Neuronal stem cell (in vitro differentiated cells): Measurements from ENCODE around the gene ZFP1. TPM values are rescaled to one million over a fixed set of nuclear protein-coding genes. Genes with fewer than 3 reads are reported as not detected.
A peak's percentile ranks its signal among the peaks of the same experiment; 100 is the strongest.

Experiments
- DNase-seq: peaks from one replicate; pipeline ENCODE4 v3.0.0-alpha.2; 2013; ENCODE audit warnings: low spot score
- H2AFZ ChIP-seq: one replicate; pipeline ENCODE4 v1.6.1; 2013; ENCODE audit warnings: mild to moderate bottlenecking, low read length, inconsistent platforms
- H2AK5ac ChIP-seq: 2 replicates; pipeline ENCODE4 v1.6.1; 2013; ENCODE audit warnings: low read depth, mild to moderate bottlenecking, inconsistent platforms, low read length, moderate library complexity, mixed read lengths
- H2BK120ac ChIP-seq: 2 replicates; pipeline ENCODE4 v1.6.1; 2013; ENCODE audit warnings: low read depth, mild to moderate bottlenecking, inconsistent platforms, low read length, moderate library complexity, mixed read lengths
- H2BK12ac ChIP-seq: one replicate; pipeline ENCODE4 v1.6.1; 2013; ENCODE audit warnings: low read length, inconsistent platforms
- H2BK15ac ChIP-seq: 2 replicates; pipeline ENCODE4 v1.6.1; 2013; ENCODE audit warnings: mild to moderate bottlenecking, low read length, inconsistent platforms, mixed read lengths
- H2BK5ac ChIP-seq: one replicate; pipeline ENCODE4 v1.6.1; 2013; ENCODE audit warnings: inconsistent platforms, mild to moderate bottlenecking, low read length, moderate library complexity
- H3K14ac ChIP-seq: one replicate; pipeline ENCODE4 v1.6.1; 2013; ENCODE audit warnings: low read length, inconsistent platforms
- H3K18ac ChIP-seq: 2 replicates; pipeline ENCODE4 v1.6.1; 2013; ENCODE audit warnings: low read length, inconsistent platforms
- H3K23ac ChIP-seq: 2 replicates; pipeline ENCODE4 v1.6.1; 2013; ENCODE audit warnings: low read depth, mild to moderate bottlenecking, mixed read lengths, low read length, inconsistent platforms; ENCODE audit not compliant: poor library complexity
- H3K27ac ChIP-seq: replicated peaks from 3 replicates; pipeline ENCODE4 v1.5.1; 2013; ENCODE audit warnings: low read length, inconsistent platforms
- H3K27me3 ChIP-seq, 3 experiments: 2 replicates each; pipeline ENCODE4 v1.6.1; 2013; ENCODE audit warnings: low read length in 3 of 3, mild to moderate bottlenecking in 2 of 3, inconsistent platforms in 1 of 3, low read depth in 1 of 3, mixed read lengths in 1 of 3, moderate library complexity in 1 of 3; ENCODE audit not compliant: control insufficient read depth in 3 of 3, insufficient read depth in 3 of 3
- H3K36me3 ChIP-seq, 2 donors: replicated peaks in 1 of 2; 2 replicates each; pipeline ENCODE4 v1.6.1; 2013; ENCODE audit warnings: low read length in 2 of 2; ENCODE audit not compliant: control insufficient read depth in 2 of 2, insufficient read depth in 2 of 2
- H3K4ac ChIP-seq: 2 replicates; pipeline ENCODE4 v1.6.1; 2013; ENCODE audit warnings: inconsistent platforms, mild to moderate bottlenecking, low read length, moderate library complexity
- H3K4me1 ChIP-seq, 2 donors: 1 replicate in 1 of 2; 2 replicates in 1 of 2; pipeline ENCODE4 v1.6.1; 2013; ENCODE audit warnings: low read length in 2 of 2, low read depth in 1 of 2; ENCODE audit not compliant: control insufficient read depth in 2 of 2, insufficient read depth in 1 of 2
- H3K4me2 ChIP-seq: one replicate; pipeline ENCODE4 v1.6.1; 2013; ENCODE audit warnings: mild to moderate bottlenecking, low read length, inconsistent platforms; ENCODE audit not compliant: insufficient read depth, poor library complexity, severe bottlenecking
- H3K4me3 ChIP-seq, 2 donors: 2 replicates each; pipeline ENCODE4 v1.5.1; 2013; ENCODE audit warnings: low read length in 2 of 2, mild to moderate bottlenecking in 2 of 2, inconsistent platforms in 1 of 2, moderate library complexity in 1 of 2
- H3K79me1 ChIP-seq: one replicate; pipeline ENCODE4 v1.6.1; 2013; ENCODE audit warnings: low read depth, mild to moderate bottlenecking, inconsistent platforms, low read length, moderate library complexity
- H3K9ac ChIP-seq: one replicate; pipeline ENCODE4 v1.6.1; 2013; ENCODE audit warnings: mild to moderate bottlenecking, low read depth, low read length, inconsistent platforms; ENCODE audit not compliant: poor library complexity
- H3K9me3 ChIP-seq, 2 donors: replicated peaks in 1 of 2; 2 replicates each; pipeline versions ENCODE3 to v1.6.1; 2013; ENCODE audit warnings: low read length in 2 of 2, mild to moderate bottlenecking in 2 of 2, inconsistent platforms in 1 of 2, low read depth in 1 of 2, mixed read lengths in 1 of 2, moderate library complexity in 1 of 2; ENCODE audit not compliant: control insufficient read depth in 2 of 2, insufficient read depth in 1 of 2
- H4K8ac ChIP-seq: one replicate; pipeline ENCODE4 v1.6.1; 2013; ENCODE audit warnings: low read depth, mild to moderate bottlenecking, inconsistent platforms, low read length, moderate library complexity
- H4K91ac ChIP-seq: one replicate; pipeline ENCODE4 v1.6.1; 2013; ENCODE audit warnings: low read length, low read depth, mild to moderate bottlenecking, inconsistent platforms; ENCODE audit not compliant: poor library complexity
- WGBS, 2 donors: extraction: QIAGEN DNeasy Blood & Tissue Kit; methylation state at CpG; one replicate each; pipeline ENCODE4 v1.1.7; 2013; ENCODE audit warnings: missing lambda C conversion rate in 2 of 2, mixed read lengths in 1 of 2; ENCODE audit not compliant: insufficient read length in 2 of 2, insufficient replicate concordance in 1 of 2; ENCODE audit errors: extremely low coverage in 2 of 2; 5-methylcytosine and 5-hydroxymethylcytosine counted together
- polyA plus RNA-seq, 2 experiments: library from polyadenylated mRNA; stranded (reverse); fragments of 200-250 nt; gene quantifications; one replicate each; pipeline ENCODE4 v1.2.3, GENCODE V29; 2013

Gene ZFP1
- 14.4 TPM for polyA plus RNA-seq (2013, experiment 1 of 2)
- 14.3 TPM for polyA plus RNA-seq (2013, experiment 2 of 2)

DNA sequence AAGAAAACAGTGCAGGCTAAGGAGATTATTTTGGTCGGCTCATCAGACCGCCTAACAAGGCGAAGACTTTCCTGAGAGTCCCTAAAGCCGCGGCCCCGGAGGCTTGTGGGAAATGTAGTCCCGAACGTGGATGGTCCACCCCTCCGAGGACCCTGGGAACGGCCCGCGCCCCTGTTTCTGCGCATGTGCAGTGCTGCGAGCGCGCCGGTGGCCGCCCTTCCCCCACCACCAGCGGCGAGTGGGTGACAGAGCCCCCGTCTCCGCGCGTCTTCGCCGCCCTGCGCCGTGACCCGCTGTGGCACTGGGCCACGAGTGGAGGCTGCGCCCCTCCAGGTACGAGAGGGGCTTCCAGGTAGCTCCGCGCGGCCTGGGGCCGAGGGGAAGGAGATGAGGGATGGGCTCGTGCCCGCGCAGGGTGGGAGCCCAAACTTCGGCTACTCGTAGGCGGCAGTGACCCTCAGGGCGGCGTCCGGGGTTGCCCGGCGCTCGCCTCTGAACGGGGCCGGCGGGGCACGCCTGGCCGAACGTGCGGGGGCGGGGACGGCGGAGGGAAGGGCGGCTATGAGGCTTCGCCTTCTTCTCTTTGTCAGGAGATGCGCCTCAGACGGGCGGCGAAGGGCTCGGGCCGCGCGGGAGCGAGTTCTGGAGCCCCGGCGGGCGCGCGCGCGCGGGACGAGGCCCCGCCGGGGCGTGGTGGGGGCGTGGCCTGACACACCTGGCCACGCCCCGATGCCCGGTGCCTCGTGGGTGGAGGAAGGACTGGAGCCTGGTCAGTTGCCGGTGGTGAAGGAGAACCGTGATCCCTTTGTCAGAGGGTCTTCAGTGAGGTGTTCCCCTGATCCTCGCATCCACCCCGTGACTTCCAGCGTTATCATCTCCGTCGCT, at the start of gene ZFP1:
Gene ZFP1, plus strand, starts transcription at position 214 of the 885 bp plus-strand sequence. CDS start 4,428 bp downstream, outside the sequence.
- Histone ChIP-seq H3K4me1 (no peaks in the 10 kb centered on the region), H2AFZ (peak within 1 kb of the TSS; percentile 100), H3K23ac (peak within 1 kb of the TSS; percentile 93), H2AK5ac (no peak within 1 kb of the TSS), H3K14ac (peak within 1 kb of the TSS; percentile 59), H3K4ac (peak within 1 kb of the TSS; percentile 41), H3K27me3 (no peaks in the 10 kb centered on the region), H4K91ac (no peak within 1 kb of the TSS), H3K9me3 (peaks cover 10 to 50% of the 10 kb centered on the region in 2 donors), H2BK12ac (no peak within 1 kb of the TSS), H3K9ac (peak within 1 kb of the TSS; percentile 99), H3K18ac (peak within 1 kb of the TSS; percentile 99), H3K4me2 (peak within 1 kb of the TSS; percentile 53), H2BK15ac (peak within 1 kb of the TSS; percentile 94), H3K36me3 (peaks cover 7 to 18% of the 10 kb centered on the region in 2 donors), H3K27ac (peak within 1 kb of the TSS; percentile 96), H2BK120ac (peak within 1 kb of the TSS; percentile 98), H2BK5ac (peak within 1 kb of the TSS; percentile 96), H3K79me1 (peaks cover 3% of the 10 kb centered on the region), H4K8ac (no peak within 1 kb of the TSS), H3K4me3 (peak within 1 kb of the TSS; percentile 86 to 99)
- DNase-seq = peak; percentile 93
- no CpG with 5 or more reads among the region's 93 CpGs for WGBS, 2 donors

DNA sequence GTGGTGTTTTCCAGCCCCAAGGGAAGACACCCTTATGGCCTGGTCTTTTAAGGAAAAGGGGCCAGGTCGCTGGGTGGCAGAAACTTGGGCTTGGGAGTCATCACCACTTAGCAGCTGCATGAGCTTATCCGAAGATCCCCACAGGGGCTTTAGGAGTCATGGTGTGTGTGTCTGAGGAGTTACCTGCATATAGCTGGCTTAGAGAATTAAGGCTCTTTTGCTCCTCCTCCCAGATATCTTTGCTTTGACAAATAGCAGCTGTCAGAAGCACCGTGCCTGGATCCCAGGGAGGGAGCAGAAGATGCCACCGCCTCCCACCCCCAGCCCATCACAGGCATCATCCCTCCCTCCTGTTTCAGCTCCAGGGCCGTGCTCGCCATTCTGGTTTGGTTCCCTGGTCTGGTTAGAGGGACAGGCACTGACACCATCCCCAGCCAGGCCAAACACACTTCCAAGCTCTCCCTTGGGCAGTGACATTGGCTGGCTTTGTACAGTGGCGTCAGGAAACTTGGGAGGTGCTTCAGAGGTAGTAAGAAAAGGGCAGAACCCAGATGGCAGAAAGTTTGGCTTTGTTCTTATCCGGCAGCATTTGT, 49.2 kb upstream of the ZFP1 start:
- no peak overlapping the region for H2BK12ac ChIP-seq
- no peak overlapping the region for H2BK5ac ChIP-seq
- H3K4me3 ChIP-seq = no peak overlapping the region
- H2BK120ac ChIP-seq = no peak overlapping the region
- H3K23ac ChIP-seq = no peak overlapping the region
- peaks cover 5% of the 10 kb centered on the region for H3K79me1 ChIP-seq
- no peak overlapping the region for H2BK15ac ChIP-seq
- DNase-seq = no peak
- H3K18ac ChIP-seq = no peak overlapping the region
- no peak overlapping the region for H2AK5ac ChIP-seq
- peak overlapping the region; percentile 50 for H3K9ac ChIP-seq
- no peak overlapping the region for H2AFZ ChIP-seq
- no peak overlapping the region for H3K27ac ChIP-seq
- H3K4ac ChIP-seq = no peak overlapping the region
- H3K9me3 ChIP-seq = peaks cover 0 to 3% of the 10 kb centered on the region in 2 donors
- H4K91ac ChIP-seq = no peak overlapping the region
- H3K36me3 ChIP-seq = peaks cover 7 to 34% of the 10 kb centered on the region in 2 donors
- no CpG with 5 or more reads among the region's 8 CpGs for WGBS, 2 donors
- H4K8ac ChIP-seq = no peak overlapping the region
- H3K27me3 ChIP-seq = no peaks in the 10 kb centered on the region
- H3K4me1 ChIP-seq = peaks cover 3 to 16% of the 10 kb centered on the region in 2 donors
- H3K14ac ChIP-seq = no peak overlapping the region
- H3K4me2 ChIP-seq = no peak overlapping the region

DNA sequence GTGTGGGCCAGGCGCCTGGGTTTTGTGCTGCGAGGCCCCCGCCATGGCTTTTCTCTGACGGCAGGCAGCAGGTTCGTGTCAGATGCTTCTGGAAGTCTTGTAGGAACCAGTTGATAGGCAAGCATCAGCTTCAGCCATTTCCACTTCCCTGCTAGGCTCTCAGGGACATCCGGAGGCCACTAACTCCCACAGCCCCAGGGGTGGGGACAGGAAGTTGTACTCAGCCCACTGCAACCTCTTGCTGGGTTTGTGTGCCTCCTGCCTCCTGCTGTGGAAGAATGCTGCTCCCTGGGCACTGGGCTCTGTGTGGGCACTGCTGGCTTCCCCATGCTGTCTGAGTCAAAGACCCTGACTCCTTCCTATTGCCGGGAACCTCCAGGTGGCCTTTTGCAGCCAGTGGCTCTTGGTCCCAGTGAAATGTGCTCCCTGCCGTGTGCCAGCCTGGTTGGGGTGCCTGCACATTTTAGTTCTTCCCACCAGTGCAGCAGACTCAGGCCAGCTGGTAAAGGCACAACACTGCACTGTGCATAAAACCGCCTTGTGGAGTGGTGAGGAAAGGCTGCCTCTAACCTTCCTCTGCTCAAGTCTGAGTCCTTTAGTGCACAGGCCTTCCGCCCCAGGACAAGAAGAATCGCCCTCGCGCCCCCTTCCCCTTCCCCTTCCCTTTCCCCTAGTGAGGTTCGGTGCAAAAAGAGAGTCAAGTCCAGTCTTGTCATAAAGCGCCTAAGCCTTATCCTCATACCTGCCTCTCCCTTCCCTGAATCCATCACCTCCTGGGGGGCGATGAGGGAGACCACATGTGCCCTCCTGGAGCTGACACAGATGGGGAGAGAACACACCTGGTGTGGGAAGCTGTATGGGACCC, 48.4 kb upstream of the ZFP1 start:
- Histone ChIP-seq H4K8ac (no peak overlapping the region), H3K4ac (no peak overlapping the region), H3K23ac (peak overlapping the region; percentile 12), H2BK15ac (no peak overlapping the region), H3K4me3 (no peak overlapping the region), H3K27ac (no peak overlapping the region), H2AFZ (no peak overlapping the region), H3K9me3 (peaks cover 0 to 3% of the 10 kb centered on the region in 2 donors), H3K4me1 (peaks cover 3 to 16% of the 10 kb centered on the region in 2 donors), H2BK12ac (no peak overlapping the region), H2BK5ac (no peak overlapping the region), H2BK120ac (no peak overlapping the region), H3K4me2 (no peak overlapping the region), H4K91ac (no peak overlapping the region), H3K79me1 (peaks cover 5% of the 10 kb centered on the region), H2AK5ac (peak overlapping the region; percentile 38), H3K9ac (no peak overlapping the region), H3K36me3 (peaks cover 6 to 29% of the 10 kb centered on the region in 2 donors), H3K14ac (peak overlapping the region; percentile 60), H3K27me3 (no peaks in the 10 kb centered on the region), H3K18ac (no peak overlapping the region)
- no peak for DNase-seq
- WGBS, 2 donors = no CpG with 5 or more reads among the region's 16 CpGs
